ACC112 (cell line): ENCODE measurements around the gene EMC9.

ENCODE experiments used
- H2AFZ ChIP-seq: fragments of 200-600 bp; sonication (generic); one replicate; pipeline ENCODE4 v1.6.0; 2017; ENCODE audit warnings: antibody characterized with exemption, low read length; ENCODE audit not compliant: unreplicated experiment
- H3K27ac ChIP-seq: fragments of 200-600 bp; sonication (generic); 2 replicates; pipeline ENCODE4 v1.5.1; 2014; ENCODE audit warnings: low read depth, mild to moderate bottlenecking, antibody characterized with exemption, low read length, moderate library complexity
- H3K27me3 ChIP-seq: fragments of 200-600 bp; sonication (generic); 2 replicates; pipeline ENCODE4 v1.6.1; 2014; ENCODE audit warnings: mild to moderate bottlenecking, antibody characterized with exemption, low read length, moderate library complexity, mixed read lengths; ENCODE audit not compliant: insufficient read depth
- H3K36me3 ChIP-seq: fragments of 200-600 bp; sonication (generic); 2 replicates; pipeline ENCODE4 v1.6.1; 2016; ENCODE audit warnings: mild to moderate bottlenecking, antibody characterized with exemption, low read length, moderate library complexity, mixed read lengths; ENCODE audit not compliant: insufficient read depth
- H3K4me1 ChIP-seq: fragments of 200-600 bp; sonication (generic); one replicate; pipeline ENCODE4 v1.6.1; 2016; ENCODE audit warnings: low read length, mixed read lengths; ENCODE audit not compliant: insufficient read depth, unreplicated experiment, control insufficient read depth
- H3K4me3 ChIP-seq: fragments of 200-600 bp; sonication (generic); 2 replicates; pipeline ENCODE4 v1.5.1; 2014; ENCODE audit warnings: mild to moderate bottlenecking, low read depth, low read length
- H3K79me2 ChIP-seq: fragments of 200-600 bp; sonication (generic); one replicate; pipeline ENCODE4 v1.6.0; 2016; ENCODE audit warnings: low read length; ENCODE audit not compliant: control insufficient read depth, unreplicated experiment, insufficient read depth

Gene EMC9

DNA sequence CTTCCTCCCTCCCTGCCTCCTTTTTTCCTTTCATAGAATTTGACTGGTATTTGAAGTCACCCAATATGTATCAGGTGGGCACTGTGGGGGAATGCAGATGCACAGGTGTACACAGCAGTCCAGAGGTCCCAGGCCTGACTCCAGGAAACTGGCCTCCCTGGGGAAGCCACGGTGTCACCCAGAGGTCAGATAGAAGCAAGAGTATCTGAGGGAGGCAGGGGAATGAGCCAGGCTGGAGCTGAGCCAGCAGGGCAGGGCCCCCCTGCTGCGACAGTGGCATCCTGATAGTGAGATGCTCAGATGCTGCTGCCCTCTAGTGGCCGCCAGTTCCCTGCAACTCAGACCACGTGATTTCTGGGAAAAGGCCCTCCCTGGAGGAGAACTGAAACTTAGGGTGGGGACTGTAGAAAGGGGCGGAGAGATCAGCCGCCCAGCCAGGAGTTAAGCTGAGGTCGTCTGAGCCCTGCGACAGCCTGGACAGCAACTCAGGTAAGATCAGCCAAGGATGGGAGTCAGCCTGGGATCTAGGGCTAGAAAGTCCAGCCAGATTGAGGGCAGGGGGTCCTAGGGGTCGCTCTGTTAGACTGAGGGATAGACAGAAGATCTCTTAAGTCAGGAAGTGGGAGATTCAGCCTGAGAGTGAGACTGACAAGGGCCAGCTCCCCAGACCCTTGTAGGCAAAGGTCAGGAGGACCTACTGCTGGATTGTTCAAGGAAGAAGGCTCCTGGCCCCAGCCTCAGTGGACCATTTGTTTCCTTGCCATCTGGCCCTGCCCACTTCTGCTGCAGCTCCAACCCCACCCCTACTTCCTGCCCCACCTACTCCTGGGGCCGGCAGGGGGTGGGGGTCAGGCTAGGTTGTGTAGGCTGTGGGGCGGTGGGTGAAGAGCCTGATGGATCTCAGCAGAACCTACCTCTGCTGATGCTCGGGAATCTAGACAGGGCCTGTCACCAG, 19.7 kb upstream of the EMC9 start, which contains the start of gene IRF9:
TSS of gene IRF9 (plus strand) at position 416 of the 955 bp plus-strand sequence. CDS start 880 bp downstream, outside the sequence.
- peaks cover 33% of the 10 kb centered on the region for H3K36me3 ChIP-seq
- H3K27me3 ChIP-seq, result no peaks in the 10 kb centered on the region
- peaks cover 34% of the 10 kb centered on the region for H3K79me2 ChIP-seq
- H2AFZ ChIP-seq, result no peak within 1 kb of the TSS
- H3K4me1 ChIP-seq, result peaks cover 22% of the 10 kb centered on the region
- H3K27ac ChIP-seq, result peak within 1 kb of the TSS; percentile 96
- peak within 1 kb of the TSS; percentile 91 for H3K4me3 ChIP-seq

DNA sequence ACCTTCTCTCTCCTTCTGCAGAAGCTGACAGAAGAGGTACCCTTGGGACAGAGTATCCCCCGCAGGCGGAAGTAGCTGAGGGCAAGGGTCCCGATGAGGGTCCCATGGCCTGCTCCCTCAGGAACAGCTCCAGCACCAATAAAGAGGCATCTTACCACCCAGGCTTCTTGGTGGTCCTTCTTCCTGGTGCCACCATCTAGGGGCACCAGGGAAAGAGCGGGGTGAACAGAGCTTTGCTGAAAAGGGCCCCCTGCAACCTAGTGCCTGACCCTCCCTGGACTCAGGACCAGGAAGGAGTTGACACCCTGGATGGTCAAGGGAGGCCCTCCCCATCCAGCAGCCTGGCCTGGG, 19.1 kb upstream of the EMC9 start:
- Histone ChIP-seq H3K27ac (peak overlapping the region; percentile 96), H3K36me3 (peaks cover 36% of the 10 kb centered on the region), H3K4me3 (no peak overlapping the region), H3K27me3 (no peaks in the 10 kb centered on the region), H2AFZ (no peak overlapping the region), H3K79me2 (peaks cover 34% of the 10 kb centered on the region), H3K4me1 (peaks cover 22% of the 10 kb centered on the region)

DNA sequence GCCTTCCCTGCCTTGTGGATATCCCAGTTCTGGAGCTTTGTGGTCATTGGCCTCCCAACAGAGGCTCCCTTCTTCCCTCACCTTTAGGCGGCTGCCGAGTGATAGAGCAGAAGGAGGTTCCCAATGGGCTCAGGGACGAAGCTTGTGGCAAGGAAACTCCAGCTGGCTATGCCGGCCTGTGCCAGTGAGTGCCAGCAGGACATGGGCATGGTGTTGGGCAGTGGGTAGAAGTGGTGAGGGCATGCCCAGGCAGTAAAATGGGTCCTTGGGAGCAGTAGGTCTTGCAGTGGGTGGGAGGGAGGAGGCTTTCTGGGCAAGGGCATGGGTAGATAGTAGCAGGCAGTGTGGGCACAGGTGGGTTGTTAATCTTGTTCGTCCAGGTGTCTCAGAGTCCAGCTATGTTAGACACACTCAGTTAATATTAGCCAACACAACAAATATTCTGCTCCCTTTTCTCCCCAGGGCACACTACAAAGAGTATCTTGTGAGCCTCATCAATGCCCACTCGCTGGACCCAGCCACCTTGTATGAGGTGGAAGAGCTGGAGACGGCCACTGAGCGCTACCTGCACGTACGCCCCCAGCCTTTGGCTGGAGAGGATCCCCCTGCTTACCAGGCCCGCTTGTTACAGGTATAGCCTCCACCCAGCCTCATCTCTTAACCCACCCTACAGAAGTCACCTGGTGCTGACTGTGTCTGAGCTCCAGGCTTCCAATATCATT, 18.5 kb upstream of the EMC9 start:
- Histone ChIP-seq H3K4me3 (no peak overlapping the region), H3K79me2 (peaks cover 34% of the 10 kb centered on the region), H3K27me3 (no peaks in the 10 kb centered on the region), H3K36me3 (peaks cover 34% of the 10 kb centered on the region), H2AFZ (no peak overlapping the region), H3K27ac (peak overlapping the region; percentile 96), H3K4me1 (peaks cover 22% of the 10 kb centered on the region)

DNA sequence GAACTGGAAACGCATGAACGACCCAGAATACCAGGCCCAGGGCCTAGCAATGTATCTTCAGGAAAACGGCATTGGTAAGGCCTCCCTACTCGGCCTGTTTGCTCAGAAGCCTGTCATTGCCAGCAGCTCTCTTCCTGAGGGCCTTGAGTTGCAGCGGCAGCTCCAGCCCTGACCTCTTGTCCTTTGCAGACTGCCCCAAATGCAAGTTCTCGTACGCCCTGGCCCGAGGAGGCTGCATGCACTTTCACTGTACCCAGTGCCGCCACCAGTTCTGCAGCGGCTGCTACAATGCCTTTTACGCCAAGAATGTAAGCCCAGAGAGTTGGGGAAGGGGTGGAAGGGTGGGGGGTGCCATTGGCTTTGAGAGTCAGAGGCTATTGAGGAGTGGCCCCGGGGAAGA, 15.9 kb upstream of the EMC9 start:
- H3K4me3 ChIP-seq, result no peak overlapping the region
- peaks cover 16% of the 10 kb centered on the region for H3K36me3 ChIP-seq
- H3K4me1 ChIP-seq, result peaks cover 11% of the 10 kb centered on the region
- no peaks in the 10 kb centered on the region for H3K27me3 ChIP-seq
- H3K27ac ChIP-seq, result no peak overlapping the region
- H3K79me2 ChIP-seq, result peaks cover 13% of the 10 kb centered on the region
- H2AFZ ChIP-seq, result no peak overlapping the region

DNA sequence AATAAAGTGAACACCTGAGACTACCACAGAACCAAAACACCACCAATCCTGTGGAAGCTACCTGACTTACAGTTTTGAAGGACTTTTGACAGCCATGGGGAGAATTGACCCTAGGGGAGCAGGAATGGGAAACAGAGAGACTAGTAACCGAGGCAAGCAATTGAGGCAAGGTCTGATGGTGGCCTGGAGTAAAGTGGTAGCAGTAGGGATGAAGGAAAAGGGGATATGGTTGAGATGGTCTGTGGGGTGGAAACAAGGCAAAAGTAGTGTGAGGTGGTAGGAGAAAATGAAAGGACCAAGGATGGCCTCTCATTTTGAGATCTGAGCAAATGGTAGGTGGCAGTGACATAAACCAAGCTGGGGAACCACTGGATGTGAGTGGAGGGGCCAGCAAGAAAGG, 15.4 kb upstream of the EMC9 start:
- no peaks in the 10 kb centered on the region for H3K27me3 ChIP-seq
- no peak overlapping the region for H2AFZ ChIP-seq
- H3K27ac ChIP-seq, result no peak overlapping the region
- peaks cover 6% of the 10 kb centered on the region for H3K4me1 ChIP-seq
- H3K4me3 ChIP-seq, result no peak overlapping the region
- peaks cover 19% of the 10 kb centered on the region for H3K36me3 ChIP-seq
- peaks cover 8% of the 10 kb centered on the region for H3K79me2 ChIP-seq

DNA sequence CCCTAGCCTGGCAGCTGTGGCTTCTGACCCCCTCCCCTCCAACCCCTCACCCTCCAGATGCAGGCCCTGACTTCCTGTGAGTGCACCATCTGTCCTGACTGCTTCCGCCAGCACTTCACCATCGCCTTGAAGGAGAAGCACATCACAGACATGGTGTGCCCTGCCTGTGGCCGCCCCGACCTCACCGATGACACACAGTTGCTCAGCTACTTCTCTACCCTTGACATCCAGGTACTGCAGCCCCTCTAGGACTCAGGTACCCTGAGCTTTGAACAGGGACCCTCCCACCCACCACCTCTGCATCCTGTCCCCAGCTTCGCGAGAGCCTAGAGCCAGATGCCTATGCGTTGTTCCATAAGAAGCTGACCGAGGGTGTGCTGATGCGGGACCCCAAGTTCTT, 13.7 kb upstream of the EMC9 start:
- H3K4me1 ChIP-seq, result no peaks in the 10 kb centered on the region
- peaks cover 2% of the 10 kb centered on the region for H3K79me2 ChIP-seq
- no peaks in the 10 kb centered on the region for H3K27me3 ChIP-seq
- peaks cover 29% of the 10 kb centered on the region for H3K36me3 ChIP-seq
- no peak overlapping the region for H2AFZ ChIP-seq
- no peak overlapping the region for H3K4me3 ChIP-seq
- no peak overlapping the region for H3K27ac ChIP-seq

DNA sequence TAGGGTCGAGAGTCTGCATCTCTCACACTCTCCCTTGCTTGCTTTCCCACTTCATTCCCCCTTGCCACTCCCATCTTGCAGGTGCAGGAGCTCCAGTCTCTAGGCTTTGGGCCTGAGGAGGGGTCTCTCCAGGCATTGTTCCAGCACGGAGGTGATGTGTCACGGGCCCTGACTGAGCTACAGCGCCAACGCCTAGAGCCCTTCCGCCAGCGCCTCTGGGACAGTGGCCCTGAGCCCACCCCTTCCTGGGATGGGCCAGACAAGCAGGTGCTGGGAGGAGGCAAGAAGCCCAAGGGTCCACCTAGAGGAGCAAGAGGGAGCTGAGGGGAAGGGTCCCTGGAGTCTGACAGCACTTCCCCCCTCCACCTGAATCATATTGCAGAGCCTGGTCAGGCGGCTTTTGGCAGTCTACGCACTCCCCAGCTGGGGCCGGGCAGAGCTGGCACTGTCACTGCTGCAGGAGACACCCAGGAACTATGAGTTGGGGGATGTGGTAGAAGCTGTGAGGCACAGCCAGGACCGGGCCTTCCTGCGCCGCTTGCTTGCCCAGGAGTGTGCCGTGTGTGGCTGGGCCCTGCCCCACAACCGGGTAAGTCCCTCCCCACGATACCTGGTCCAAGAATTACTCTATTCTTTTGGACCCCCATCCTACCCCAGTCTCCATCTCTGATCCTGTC, 10.2 kb upstream of the EMC9 start:
- Histone ChIP-seq H3K4me1 (peaks cover 7% of the 10 kb centered on the region), H3K27ac (no peak overlapping the region), H3K4me3 (no peak overlapping the region), H3K36me3 (peaks cover 28% of the 10 kb centered on the region), H3K79me2 (peaks cover 28% of the 10 kb centered on the region), H3K27me3 (no peaks in the 10 kb centered on the region), H2AFZ (no peak overlapping the region)

DNA sequence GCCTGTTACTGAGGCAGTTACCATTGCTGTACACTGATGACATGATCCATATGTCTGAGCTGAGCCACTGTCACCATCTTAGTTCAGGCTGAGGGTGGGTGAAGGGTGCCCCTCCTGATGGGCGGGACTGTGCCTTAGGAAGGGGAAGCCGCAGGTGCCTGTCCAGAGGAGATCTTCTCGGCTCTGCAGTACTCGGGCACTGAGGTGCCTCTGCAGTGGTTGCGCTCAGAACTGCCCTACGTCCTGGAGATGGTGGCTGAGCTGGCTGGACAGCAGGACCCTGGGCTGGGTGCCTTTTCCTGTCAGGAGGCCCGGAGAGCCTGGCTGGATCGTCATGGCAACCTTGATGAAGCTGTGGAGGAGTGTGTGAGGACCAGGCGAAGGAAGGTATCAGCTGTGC, 9.6 kb upstream of the EMC9 start:
- Histone ChIP-seq H3K79me2 (peaks cover 32% of the 10 kb centered on the region), H3K4me3 (no peak overlapping the region), H3K27ac (no peak overlapping the region), H3K4me1 (peaks cover 7% of the 10 kb centered on the region), H3K36me3 (peaks cover 27% of the 10 kb centered on the region), H2AFZ (no peak overlapping the region), H3K27me3 (no peaks in the 10 kb centered on the region)

DNA sequence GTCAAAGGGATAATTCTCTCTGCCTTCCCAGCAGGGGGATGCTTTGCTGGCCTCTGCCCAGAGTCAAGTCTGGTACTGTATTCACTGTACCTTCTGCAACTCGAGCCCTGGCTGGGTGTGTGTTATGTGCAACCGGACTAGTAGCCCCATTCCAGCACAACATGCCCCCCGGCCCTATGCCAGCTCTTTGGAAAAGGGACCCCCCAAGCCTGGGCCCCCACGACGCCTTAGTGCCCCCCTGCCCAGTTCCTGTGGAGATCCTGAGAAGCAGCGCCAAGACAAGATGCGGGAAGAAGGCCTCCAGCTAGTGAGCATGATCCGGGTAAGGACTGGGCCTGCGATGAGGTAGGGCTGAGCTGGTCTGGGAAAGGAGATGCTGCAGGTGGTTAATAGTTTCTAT, 9.2 kb upstream of the EMC9 start:
- peaks cover 23% of the 10 kb centered on the region for H3K36me3 ChIP-seq
- no peaks in the 10 kb centered on the region for H3K27me3 ChIP-seq
- H2AFZ ChIP-seq, result no peak overlapping the region
- H3K4me1 ChIP-seq, result peaks cover 7% of the 10 kb centered on the region
- peaks cover 36% of the 10 kb centered on the region for H3K79me2 ChIP-seq
- H3K4me3 ChIP-seq, result no peak overlapping the region
- no peak overlapping the region for H3K27ac ChIP-seq

DNA sequence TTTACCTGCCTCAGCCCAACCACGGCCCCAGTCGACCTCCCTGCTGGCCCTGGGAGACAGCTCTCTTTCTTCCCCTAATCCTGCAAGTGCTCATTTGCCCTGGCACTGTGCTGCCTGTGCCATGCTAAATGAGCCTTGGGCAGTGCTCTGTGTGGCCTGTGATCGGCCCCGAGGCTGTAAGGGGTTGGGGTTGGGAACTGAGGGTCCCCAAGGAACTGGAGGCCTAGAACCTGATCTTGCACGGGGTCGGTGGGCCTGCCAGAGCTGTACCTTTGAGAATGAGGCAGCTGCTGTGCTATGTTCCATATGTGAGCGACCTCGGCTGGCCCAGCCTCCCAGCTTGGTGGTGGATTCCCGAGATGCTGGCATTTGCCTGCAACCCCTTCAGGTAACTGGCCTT, 8.7 kb upstream of the EMC9 start:
- peaks cover 19% of the 10 kb centered on the region for H3K36me3 ChIP-seq
- no peaks in the 10 kb centered on the region for H3K27me3 ChIP-seq
- H3K27ac ChIP-seq, result no peak overlapping the region

More for the DNA sequence above, 8.7 kb upstream of the EMC9 start:
- H3K4me3 ChIP-seq, result no peak overlapping the region
- peaks cover 12% of the 10 kb centered on the region for H3K4me1 ChIP-seq
- H3K79me2 ChIP-seq, result peaks cover 41% of the 10 kb centered on the region
- H2AFZ ChIP-seq, result no peak overlapping the region
